Astrocyte (in vitro differentiated cells and primary cell): ENCODE data around the gene TMPO. TPM values are rescaled to one million over a fixed set of nuclear protein-coding genes. Genes with fewer than 3 reads are reported as not detected.
"Not testable (repeated sequence)": the region's sequence is repeated elsewhere in the genome, so short reads cannot be mapped to it uniquely, and the experiment has no call there.

Source experiments
- DNase-seq: peaks from one replicate; pipeline ENCODE4 v3.0.0-alpha.2; 2010; ENCODE audit warnings: low read depth
- FAIRE-seq: peaks from 2 replicates; lab custom pipeline; 2011; peaks lifted over from hg19 to GRCh38; lab: Jason Lieb, UNC
- H2AFZ ChIP-seq: 2 replicates; pipeline ENCODE4 v1.6.0; 2012; ENCODE audit warnings: low read depth, low read length, inconsistent platforms
- H3K27ac ChIP-seq: 2 replicates; pipeline ENCODE4 v1.5.1; 2011; ENCODE audit warnings: low read depth, low read length, inconsistent platforms
- H3K27me3 ChIP-seq: 2 replicates; pipeline ENCODE4 v1.6.0; 2011; ENCODE audit warnings: low read length, inconsistent platforms; ENCODE audit not compliant: insufficient read depth
- H3K36me3 ChIP-seq: 2 replicates; pipeline ENCODE4 v1.5.1; 2011; ENCODE audit warnings: low read length, inconsistent platforms; ENCODE audit not compliant: insufficient read depth
- H3K4me1 ChIP-seq: 2 replicates; pipeline ENCODE4 v1.5.1; 2011; ENCODE audit warnings: low read length, inconsistent platforms; ENCODE audit not compliant: insufficient read depth
- H3K4me2 ChIP-seq: 2 replicates; pipeline ENCODE4 v1.6.0; 2012; ENCODE audit warnings: low read length, inconsistent platforms
- H3K4me3 ChIP-seq: 2 replicates; pipeline ENCODE4 v1.5.1; 2011; ENCODE audit warnings: low read depth, mild to moderate bottlenecking, low read length, inconsistent platforms; ENCODE audit not compliant: insufficient read depth
- H3K79me2 ChIP-seq: 2 replicates; pipeline ENCODE4 v1.6.0; 2012; ENCODE audit warnings: mild to moderate bottlenecking, low read length, inconsistent platforms; ENCODE audit not compliant: insufficient read depth
- H3K9ac ChIP-seq: 2 replicates; pipeline ENCODE4 v1.6.0; 2012; ENCODE audit warnings: mild to moderate bottlenecking, low read length, inconsistent platforms
- H3K9me3 ChIP-seq: 2 replicates; pipeline ENCODE4 v1.5.1; 2012; ENCODE audit warnings: low read depth, mild to moderate bottlenecking, low read length, inconsistent platforms; ENCODE audit not compliant: insufficient read depth
- H4K20me1 ChIP-seq: 2 replicates; pipeline ENCODE4 v1.6.0; 2012; ENCODE audit warnings: low read length, inconsistent platforms; ENCODE audit not compliant: insufficient read depth
- H3K27ac Mint-ChIP-seq: one replicate; pipeline ENCODE4 v1.8.0; 2021; ENCODE audit warnings: mild to moderate bottlenecking, mixed read lengths; ENCODE audit not compliant: unreplicated experiment
- H3K27me3 Mint-ChIP-seq: one replicate; pipeline ENCODE4 v1.8.0; 2021; ENCODE audit warnings: low read depth, mixed read lengths; ENCODE audit not compliant: unreplicated experiment
- H3K36me3 Mint-ChIP-seq: one replicate; pipeline ENCODE4 v1.8.0; 2021; ENCODE audit warnings: low read depth, mixed read lengths; ENCODE audit not compliant: unreplicated experiment
- H3K4me1 Mint-ChIP-seq: one replicate; pipeline ENCODE4 v1.8.0; 2021; ENCODE audit warnings: low read depth, mixed read lengths; ENCODE audit not compliant: unreplicated experiment
- H3K4me3 Mint-ChIP-seq: one replicate; pipeline ENCODE4 v1.8.0; 2021; ENCODE audit warnings: mild to moderate bottlenecking, moderate library complexity, mixed read lengths; ENCODE audit not compliant: unreplicated experiment
- H3K9me3 Mint-ChIP-seq: one replicate; pipeline ENCODE4 v1.8.0; 2021; ENCODE audit warnings: mild to moderate bottlenecking, mixed read lengths; ENCODE audit not compliant: unreplicated experiment
- EZH2 ChIP-seq: IDR thresholded peaks from 2 replicates; pipeline ENCODE4 v1.6.1; 2012; ENCODE audit warnings: mild to moderate bottlenecking, low read length, inconsistent platforms; ENCODE audit not compliant: insufficient read depth
- total RNA-seq: library from RNA; stranded (reverse); gene quantifications from 2 replicates; pipeline ENCODE4 v1.2.1, GENCODE V29; 2021
- TF ChIP-seq, protein P1 (sequence below): IDR thresholded peaks from 2 replicates; pipeline ENCODE4 v1.5.1; 2011; ENCODE audit warnings: low read depth, mild to moderate bottlenecking, inconsistent platforms, low read length, moderate library complexity; ENCODE audit not compliant: insufficient read depth

Gene TMPO
- total RNA-seq, 1 donor from 2014 or later, result 39.2 TPM

DNA sequence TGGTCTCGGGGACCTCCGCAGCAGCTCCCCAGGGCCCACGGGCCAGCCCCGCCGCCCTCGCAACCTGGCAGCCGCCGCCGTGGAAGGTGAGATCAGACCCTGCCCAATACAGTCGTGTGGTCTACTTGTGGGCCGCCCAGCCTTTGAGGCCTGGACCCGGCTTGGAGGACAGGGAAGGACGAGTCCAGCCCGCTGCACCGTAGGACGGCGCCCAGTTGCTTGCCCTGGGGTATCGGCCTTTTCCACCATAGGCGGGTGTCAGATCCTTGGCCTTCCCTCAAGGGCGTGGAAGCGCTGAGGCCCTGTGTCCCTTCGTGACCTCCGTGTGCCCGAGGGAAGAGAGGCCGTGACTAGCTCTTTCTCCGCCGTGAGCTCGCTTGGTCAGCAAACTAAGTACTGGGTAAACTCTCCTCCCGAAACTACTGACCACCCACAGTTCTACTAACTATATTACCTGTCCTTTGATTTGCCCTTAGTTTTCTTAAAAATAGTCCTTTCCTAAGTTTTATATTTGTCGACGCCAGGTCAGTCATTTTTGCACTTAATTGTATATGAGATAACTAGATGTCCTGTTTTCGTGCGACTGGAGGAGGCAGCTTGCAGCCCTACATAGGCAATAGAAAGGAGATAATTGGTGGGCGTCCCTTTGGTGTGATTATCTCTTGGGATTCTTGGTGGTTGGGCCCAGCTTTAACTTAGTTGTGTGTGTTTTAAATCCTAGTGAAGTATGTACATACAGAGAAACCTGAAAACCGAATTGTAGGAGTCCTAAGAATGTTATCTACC lies 78.9 kb downstream of the TMPO start:
- DNase-seq (no peak), FAIRE-seq (no peak)
- H4K20me1 ChIP-seq, result peaks cover 52% of the 10 kb centered on the region
- peak overlapping the region; percentile 89 for H3K4me2 ChIP-seq
- peaks cover 35% of the 10 kb centered on the region for H3K36me3 ChIP-seq
- Mint-ChIP-seq H3K27me3 (peaks cover 1% of the 10 kb centered on the region), H3K36me3 (peaks cover 11% of the 10 kb centered on the region), H3K27ac (peak overlapping the region; percentile 95), H3K4me1 (peaks cover 13% of the 10 kb centered on the region), H3K4me3 (peak overlapping the region; percentile 97), H3K9me3 (no peaks in the 10 kb centered on the region)
- H3K9me3 ChIP-seq, result no peaks in the 10 kb centered on the region
- H3K4me3 ChIP-seq, result peak overlapping the region; percentile 97
- H3K4me1 ChIP-seq, result peaks cover 11% of the 10 kb centered on the region
- no peak overlapping the region for H2AFZ ChIP-seq
- H3K27ac ChIP-seq, result peak overlapping the region; percentile 91
- H3K79me2 ChIP-seq, result peaks cover 53% of the 10 kb centered on the region
- H3K9ac ChIP-seq, result peak overlapping the region; percentile 99
- TF ChIP-seq EZH2, result no peak
- TF ChIP-seq, protein P1, sequence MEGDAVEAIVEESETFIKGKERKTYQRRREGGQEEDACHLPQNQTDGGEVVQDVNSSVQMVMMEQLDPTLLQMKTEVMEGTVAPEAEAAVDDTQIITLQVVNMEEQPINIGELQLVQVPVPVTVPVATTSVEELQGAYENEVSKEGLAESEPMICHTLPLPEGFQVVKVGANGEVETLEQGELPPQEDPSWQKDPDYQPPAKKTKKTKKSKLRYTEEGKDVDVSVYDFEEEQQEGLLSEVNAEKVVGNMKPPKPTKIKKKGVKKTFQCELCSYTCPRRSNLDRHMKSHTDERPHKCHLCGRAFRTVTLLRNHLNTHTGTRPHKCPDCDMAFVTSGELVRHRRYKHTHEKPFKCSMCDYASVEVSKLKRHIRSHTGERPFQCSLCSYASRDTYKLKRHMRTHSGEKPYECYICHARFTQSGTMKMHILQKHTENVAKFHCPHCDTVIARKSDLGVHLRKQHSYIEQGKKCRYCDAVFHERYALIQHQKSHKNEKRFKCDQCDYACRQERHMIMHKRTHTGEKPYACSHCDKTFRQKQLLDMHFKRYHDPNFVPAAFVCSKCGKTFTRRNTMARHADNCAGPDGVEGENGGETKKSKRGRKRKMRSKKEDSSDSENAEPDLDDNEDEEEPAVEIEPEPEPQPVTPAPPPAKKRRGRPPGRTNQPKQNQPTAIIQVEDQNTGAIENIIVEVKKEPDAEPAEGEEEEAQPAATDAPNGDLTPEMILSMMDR, result no peak
- H3K27me3 ChIP-seq, result no peaks in the 10 kb centered on the region

DNA sequence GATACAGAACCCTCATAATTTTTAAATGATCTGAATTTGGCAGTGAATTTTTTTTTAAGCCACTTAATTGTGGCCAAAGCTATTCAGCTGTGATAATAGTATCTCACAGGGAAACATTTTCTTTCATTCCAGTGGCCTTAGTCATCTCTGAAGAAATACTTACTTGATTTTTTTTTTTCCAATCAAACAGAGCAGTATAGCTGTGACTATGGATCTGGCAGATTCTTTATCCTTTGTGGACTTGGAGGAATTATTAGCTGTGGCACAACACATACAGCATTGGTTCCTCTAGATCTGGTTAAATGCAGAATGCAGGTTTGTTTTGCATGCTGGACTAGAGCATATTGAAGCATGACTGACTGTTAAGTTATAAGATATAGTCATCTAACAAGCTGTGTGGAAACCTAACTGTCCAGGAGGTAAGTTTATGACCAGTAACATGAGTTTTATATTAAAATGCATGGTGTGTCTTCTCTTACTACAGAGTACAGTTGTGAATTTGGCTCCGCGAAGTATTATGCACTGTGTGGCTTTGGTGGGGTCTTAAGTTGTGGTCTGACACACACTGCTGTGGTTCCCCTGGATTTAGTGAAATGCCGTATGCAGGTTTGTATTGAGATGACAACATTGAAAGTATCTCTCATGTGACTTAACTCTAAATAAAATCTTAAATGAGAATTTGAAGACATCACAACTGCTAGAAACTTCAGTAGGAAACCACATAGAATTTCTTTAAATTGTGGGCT lies 80.0 kb downstream of the TMPO start:
- H3K4me3 ChIP-seq, result peak overlapping the region; percentile 97
- peak overlapping the region; percentile 91 for H3K27ac ChIP-seq
- H4K20me1 ChIP-seq, result peaks cover 62% of the 10 kb centered on the region
- H3K4me1 ChIP-seq, result peaks cover 11% of the 10 kb centered on the region
- H3K79me2 ChIP-seq, result peaks cover 60% of the 10 kb centered on the region
- no peaks in the 10 kb centered on the region for H3K9me3 ChIP-seq
- peak overlapping the region; percentile 99 for H3K9ac ChIP-seq
- TF ChIP-seq EZH2, result no peak
- TF ChIP-seq, protein P1, result no peak
- DNase-seq, result peak; percentile 76
- H3K27me3 ChIP-seq, result no peaks in the 10 kb centered on the region
- FAIRE-seq, result no peak
- Mint-ChIP-seq H3K4me3 (peak overlapping the region; percentile 97), H3K4me1 (peaks cover 13% of the 10 kb centered on the region), H3K27me3 (peaks cover 1% of the 10 kb centered on the region), H3K27ac (peak overlapping the region; percentile 83), H3K36me3 (peaks cover 11% of the 10 kb centered on the region), H3K9me3 (no peaks in the 10 kb centered on the region)
- no peak overlapping the region for H2AFZ ChIP-seq
- peak overlapping the region; percentile 89 for H3K4me2 ChIP-seq
- H3K36me3 ChIP-seq, result peaks cover 43% of the 10 kb centered on the region

DNA sequence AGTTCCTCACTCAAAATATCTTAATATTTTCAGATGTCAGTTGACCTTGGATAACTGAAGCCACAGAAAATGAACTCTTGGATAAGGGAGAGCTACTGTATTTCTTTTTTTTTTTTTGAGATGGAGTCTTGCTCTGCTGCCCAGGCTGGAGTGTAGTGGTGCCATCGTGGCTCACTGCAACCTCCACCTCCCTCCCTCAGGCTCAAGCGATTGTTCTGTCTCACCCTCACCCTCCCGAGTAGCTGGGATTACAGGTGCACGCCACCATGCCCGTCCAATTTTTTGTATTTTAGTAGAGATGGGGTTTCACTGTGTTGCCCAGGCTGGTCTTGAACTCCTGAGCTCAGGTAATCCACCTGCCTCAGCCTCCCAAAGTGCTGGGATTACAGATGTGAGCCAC lies 81.9 kb downstream of the TMPO start:
- Histone ChIP-seq H3K4me1 (peaks cover 11% of the 10 kb centered on the region), H3K79me2 (peaks cover 66% of the 10 kb centered on the region), H3K36me3 (peaks cover 60% of the 10 kb centered on the region), H4K20me1 (peaks cover 76% of the 10 kb centered on the region)
- not testable (repeated sequence) for H3K9me3 ChIP-seq, H3K27ac ChIP-seq, H2AFZ ChIP-seq, FAIRE-seq, H3K27me3 Mint-ChIP-seq, H3K9ac ChIP-seq, H3K4me3 ChIP-seq, H3K4me2 ChIP-seq, H3K27ac Mint-ChIP-seq, H3K27me3 ChIP-seq, DNase-seq, H3K9me3 Mint-ChIP-seq
- peaks cover 14% of the 10 kb centered on the region for H3K36me3 Mint-ChIP-seq
- peaks cover 11% of the 10 kb centered on the region for H3K4me1 Mint-ChIP-seq
- H3K4me3 Mint-ChIP-seq, result peak overlapping the region; percentile 97

Other genes with a start within 250 kb of the TMPO start
- 653 and 660 TPM in 2 replicates for gene SLC25A3, start 78.1 kb downstream of the TMPO start, total RNA-seq
- gene IKBIP, start 129.2 kb downstream of the TMPO start, total RNA-seq, result 126 and 130 TPM in 2 replicates
- gene APAF1, start 129.7 kb downstream of the TMPO start, total RNA-seq, result 38.3 and 49.2 TPM in 2 replicates